GM12801 (cell line): ENCODE results near the gene ZNF586.

Source experiments
- CTCF ChIP-seq: IDR thresholded peaks from one replicate; pipeline ENCODE4 v1.5.1; 2011; ENCODE audit warnings: control low read depth; ENCODE audit not compliant: insufficient read length; ENCODE audit errors: extremely low read depth

The ZNF586 gene

GRCh38 chr19:57815247-57816075, 46.0 kb downstream of the ZNF586 start:
- no peak for TF ChIP-seq CTCF

GRCh38 chr19:57816652-57817051, 47.2 kb downstream of the ZNF586 start:
- no peak for TF ChIP-seq CTCF

- TF ChIP-seq CTCF, result no peak
Measured at GRCh38 chr19:57817976-57818375, 48.5 kb downstream of the ZNF586 start.

- no peak for TF ChIP-seq CTCF
Measured at GRCh38 chr19:57818378-57818777, 48.9 kb downstream of the ZNF586 start.

- TF ChIP-seq CTCF, result no peak
Measured at GRCh38 chr19:57819475-57820148, 50.1 kb downstream of the ZNF586 start.

- TF ChIP-seq CTCF, result no peak
Measured at GRCh38 chr19:57820599-57820998, 51.1 kb downstream of the ZNF586 start.

GRCh38 chr19:57825511-57825910, 56.0 kb downstream of the ZNF586 start:
- TF ChIP-seq CTCF, result no peak
